Spleen (tissue), 11 donors: Measurements from ENCODE around the gene GPD1L. TPM values are rescaled to one million over a fixed set of nuclear protein-coding genes. Genes with fewer than 3 reads are reported as not detected.

Experiments
- DNase-seq: peaks from one replicate; pipeline ENCODE4 v3.0.0-alpha.2; 2020
- H3K27ac ChIP-seq, 8 donors: fragments of 200-600 bp; sonication (generic) in 7 of 8; 1 replicate in 4 of 8; 2 replicates in 4 of 8; pipeline versions ENCODE4 v1.5.0 to v1.8.0; 2016 to 2021; ENCODE audit warnings: inconsistent platforms in 4 of 8, mild to moderate bottlenecking in 4 of 8, moderate library complexity in 1 of 8
- H3K27me3 ChIP-seq, 7 donors: fragments of 200-600 bp; sonication (generic) in 6 of 7; replicated peaks in 1 of 7; 1 replicate in 4 of 7; 2 replicates in 3 of 7; pipeline versions ENCODE4 v1.5.0 to v1.8.0; 2016 to 2021; ENCODE audit warnings: inconsistent platforms in 3 of 7, mild to moderate bottlenecking in 1 of 7
- H3K36me3 ChIP-seq, 6 donors: fragments of 200-600 bp; sonication (generic) in 5 of 6; 1 replicate in 4 of 6; 2 replicates in 2 of 6; pipeline versions ENCODE4 v1.5.0 to v1.8.0; 2016 to 2021; ENCODE audit warnings: inconsistent platforms in 2 of 6
- H3K4me1 ChIP-seq, 6 donors: fragments of 200-600 bp; sonication (generic) in 5 of 6; 1 replicate in 3 of 6; 2 replicates in 3 of 6; pipeline versions ENCODE4 v1.5.0 to v1.8.0; 2016 to 2021; ENCODE audit warnings: inconsistent platforms in 3 of 6
- H3K4me3 ChIP-seq, 8 donors: fragments of 200-600 bp; sonication (generic) in 7 of 8; 1 replicate in 4 of 8; 2 replicates in 4 of 8; pipeline versions ENCODE4 v1.5.0 to v1.8.0; 2016 to 2021; ENCODE audit warnings: inconsistent platforms in 4 of 8, mild to moderate bottlenecking in 4 of 8, moderate library complexity in 2 of 8
- H3K9me3 ChIP-seq, 8 donors: fragments of 200-600 bp; sonication (generic) in 7 of 8; 1 replicate in 4 of 8; 2 replicates in 4 of 8; pipeline versions ENCODE4 v1.5.0 to v1.8.0; 2016 to 2021; ENCODE audit warnings: inconsistent platforms in 4 of 8
- POLR2A ChIP-seq, 3 donors: fragments of 450-650 bp; IDR thresholded peaks; one replicate each; pipeline ENCODE4 v1.5.1; 2017; ENCODE audit warnings: antibody characterized with exemption in 3 of 3, mild to moderate bottlenecking in 1 of 3
- POLR2AphosphoS5 ChIP-seq, 3 donors: sonication (generic); formaldehyde crosslinking; IDR thresholded peaks; one replicate each; pipeline ENCODE4 v1.5.1; 2017; ENCODE audit warnings: antibody characterized with exemption in 3 of 3
- WGBS, 5 donors: extraction: QIAGEN DNeasy Blood & Tissue Kit in 3 of 5; methylation state at CpG; one replicate each; pipeline versions ENCODE4 v1.1.5 to v1.1.7; 2013 to 2018; 5-methylcytosine and 5-hydroxymethylcytosine counted together
- intact Hi-C: fragments of 100-400 bp; cut with DNase I; formaldehyde crosslinking; loops from one replicate; pipeline ENCODE4 v1.15.0; 2023; ENCODE audit warnings: low total_unique reads
- polyA plus RNA-seq, 3 donors: library from polyadenylated mRNA; stranded (reverse); fragments of 200-250 nt; gene quantifications; one replicate each; pipeline ENCODE4 v1.2.1, GENCODE V29; 2013
- total RNA-seq, 7 donors: library from RNA; depleted of rRNA in 3 of 7; stranded (reverse); fragments of >200 nt in 3 of 7; fragmentation: NEBNext Ultra II Directional in 4 of 7; extraction: Animal tissue kit (Norgen Biotek cat#: 25700) in 4 of 7; gene quantifications; one replicate each; pipeline versions ENCODE4 v1.1.0 to v1.2.1, GENCODE V29; 2016 to 2021
- TF ChIP-seq, protein P1 (sequence below), 11 experiments: fragments of 200-600 bp in 7 of 11; fragments of 450-650 bp in 4 of 11; sonication (generic) in 4 of 11; IDR thresholded peaks in 8 of 11; conservative IDR thresholded peaks in 3 of 11; 1 replicate in 7 of 11; 2 replicates in 4 of 11; pipeline versions ENCODE4 v1.4.0 to v1.8.0; 2016 to 2021; ENCODE audit warnings: antibody characterized with exemption in 11 of 11, inconsistent platforms in 4 of 11, mild to moderate bottlenecking in 1 of 11
- donor health status: healthy with polysubstance abuse.
- donor health status: DM: no; HTN: no; CAD: no; lungs with moderate emphysema.
- donor health status: DM: no; HTN: no; CAD: no.
- donor health status: Bipolar disorder and iron deficiency.
- donor health status: healthy.
- donor health status: DM: no; HTN: no; CAD: no.
- donor health status: DM: yes; HTN: yes; CAD: no.

The GPD1L gene
- total and polyA plus RNA-seq, 10 donors = 6.2 to 38.9 (median 25.1) TPM

- Histone ChIP-seq H3K27me3 (peaks cover 0 to 15% (median 0%) of the 10 kb centered on the region in 7 donors), H3K4me1 (no peaks in the 10 kb centered on the region), H3K36me3 (no peaks in the 10 kb centered on the region), H3K27ac (no peak overlapping the region), H3K9me3 (no peaks in the 10 kb centered on the region), H3K4me3 (no peak overlapping the region)
- TF ChIP-seq, protein P1, sequence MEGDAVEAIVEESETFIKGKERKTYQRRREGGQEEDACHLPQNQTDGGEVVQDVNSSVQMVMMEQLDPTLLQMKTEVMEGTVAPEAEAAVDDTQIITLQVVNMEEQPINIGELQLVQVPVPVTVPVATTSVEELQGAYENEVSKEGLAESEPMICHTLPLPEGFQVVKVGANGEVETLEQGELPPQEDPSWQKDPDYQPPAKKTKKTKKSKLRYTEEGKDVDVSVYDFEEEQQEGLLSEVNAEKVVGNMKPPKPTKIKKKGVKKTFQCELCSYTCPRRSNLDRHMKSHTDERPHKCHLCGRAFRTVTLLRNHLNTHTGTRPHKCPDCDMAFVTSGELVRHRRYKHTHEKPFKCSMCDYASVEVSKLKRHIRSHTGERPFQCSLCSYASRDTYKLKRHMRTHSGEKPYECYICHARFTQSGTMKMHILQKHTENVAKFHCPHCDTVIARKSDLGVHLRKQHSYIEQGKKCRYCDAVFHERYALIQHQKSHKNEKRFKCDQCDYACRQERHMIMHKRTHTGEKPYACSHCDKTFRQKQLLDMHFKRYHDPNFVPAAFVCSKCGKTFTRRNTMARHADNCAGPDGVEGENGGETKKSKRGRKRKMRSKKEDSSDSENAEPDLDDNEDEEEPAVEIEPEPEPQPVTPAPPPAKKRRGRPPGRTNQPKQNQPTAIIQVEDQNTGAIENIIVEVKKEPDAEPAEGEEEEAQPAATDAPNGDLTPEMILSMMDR (IDR thresholded peaks at IDR 0.05 in 8 of 11, conservative IDR thresholded peaks at IDR 0.05 in 3 of 11) = no peak
- TF ChIP-seq POLR2A (IDR thresholded peaks at IDR 0.05) (no peak), POLR2AphosphoS5 (IDR thresholded peaks at IDR 0.05) (no peak)
- no peak for DNase-seq
- intact Hi-C loops = no loop called here
These were observed 97.4 kb downstream of the GPD1L start for GRCh38 chr3:32203854-32204253.

DNA sequence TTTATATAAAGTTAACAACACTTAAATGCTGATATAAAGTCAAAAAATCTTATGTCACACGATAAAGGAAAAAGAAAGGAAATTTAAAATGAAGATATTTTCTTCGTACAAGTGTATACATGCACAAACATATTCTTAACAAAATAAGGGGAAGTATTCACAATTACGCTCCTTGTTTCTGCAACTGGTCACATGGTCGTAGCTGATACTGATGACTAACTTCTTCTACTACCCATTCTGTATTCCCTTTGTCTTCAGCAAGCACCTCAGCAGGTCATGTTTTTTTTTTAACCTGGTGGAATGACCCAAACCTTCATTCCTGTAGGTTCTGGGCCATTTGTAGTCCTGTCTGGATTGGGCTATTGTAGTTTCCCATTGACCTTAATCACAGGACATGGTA is 102.0 kb downstream of the GPD1L start:
- intact Hi-C loops = no loop called here
- Histone ChIP-seq H3K27me3 (peaks cover 0 to 7% (median 0%) of the 10 kb centered on the region in 7 donors), H3K9me3 (no peaks in the 10 kb centered on the region), H3K36me3 (no peaks in the 10 kb centered on the region), H3K27ac (no peak overlapping the region), H3K4me1 (no peaks in the 10 kb centered on the region), H3K4me3 (no peak overlapping the region)
- 59 to 71% (median 61%) methylated on average over 4 of the region's 4 CpGs for WGBS, 5 donors
- TF ChIP-seq POLR2AphosphoS5 (IDR thresholded peaks at IDR 0.05) = no peak
- TF ChIP-seq, protein P1 (IDR thresholded peaks at IDR 0.05 in 8 of 11, conservative IDR thresholded peaks at IDR 0.05 in 3 of 11) = no peak
- TF ChIP-seq POLR2A (IDR thresholded peaks at IDR 0.05) = no peak
- DNase-seq = no peak

- Histone ChIP-seq H3K4me3 (no peak overlapping the region), H3K4me1 (no peaks in the 10 kb centered on the region), H3K27ac (no peak overlapping the region), H3K27me3 (peaks cover 0 to 6% (median 0%) of the 10 kb centered on the region in 7 donors), H3K36me3 (no peaks in the 10 kb centered on the region), H3K9me3 (peaks cover 0 to 12% (median 6%) of the 10 kb centered on the region in 8 donors)
- intact Hi-C loops = no loop called here
- TF ChIP-seq POLR2A (IDR thresholded peaks at IDR 0.05) (no peak), POLR2AphosphoS5 (IDR thresholded peaks at IDR 0.05) (no peak)
- TF ChIP-seq, protein P1 (IDR thresholded peaks at IDR 0.05 in 8 of 11, conservative IDR thresholded peaks at IDR 0.05 in 3 of 11) = no peak
- DNase-seq = no peak
- WGBS, 5 donors = 86 to 97% (median 91%) methylated on average over 2 of the region's 2 CpGs
These were observed 108.8 kb downstream of the GPD1L start for GRCh38 chr3:32215185-32215584.

GRCh38 chr3:32216172-32216783 is 109.9 kb downstream of the GPD1L start:
- no peaks in the 10 kb centered on the region for H3K4me1 ChIP-seq
- TF ChIP-seq POLR2A (IDR thresholded peaks at IDR 0.05) (no peak), POLR2AphosphoS5 (IDR thresholded peaks at IDR 0.05) (no peak)
- TF ChIP-seq, protein P1 (IDR thresholded peaks at IDR 0.05 in 8 of 11, conservative IDR thresholded peaks at IDR 0.05 in 3 of 11) = no peak
- no peak for DNase-seq
- H3K4me3 ChIP-seq = no peak overlapping the region
- WGBS, 5 donors = 58 to 67% (median 64%) methylated on average over 10 of the region's 10 CpGs
- H3K27ac ChIP-seq = no peak overlapping the region
- H3K27me3 ChIP-seq = peaks cover 0 to 6% (median 0%) of the 10 kb centered on the region in 7 donors
- peaks cover 0 to 13% (median 7%) of the 10 kb centered on the region in 8 donors for H3K9me3 ChIP-seq
- no peaks in the 10 kb centered on the region for H3K36me3 ChIP-seq
- intact Hi-C loops = no loop called here
